Measurements from ENCODE around the gene ANKRD13C.

DNA sequence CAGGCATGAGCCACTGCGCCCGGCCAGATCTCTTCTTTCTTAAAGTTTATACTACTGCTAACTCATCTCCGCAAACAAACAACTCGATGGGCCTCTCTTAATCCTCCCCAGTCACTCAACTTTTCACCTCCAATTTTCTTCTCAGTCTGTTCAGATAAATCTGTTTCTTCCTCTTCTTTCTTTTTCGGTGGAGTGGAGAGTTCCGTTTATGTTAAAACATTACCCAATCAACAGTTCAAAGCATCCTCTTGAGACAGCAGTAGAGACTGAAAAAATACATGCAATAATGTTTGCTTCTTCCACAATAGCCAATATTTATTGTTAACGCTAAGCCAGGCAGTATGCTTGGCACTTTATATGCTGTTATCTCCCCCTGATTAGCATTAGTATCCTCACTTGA, 1.4 kb upstream of the ANKRD13C start:
- TF ChIP-seq ZNF23 (tag by site-specific recombination; IDR thresholded peaks at IDR 0.05; ENCODE audit: borderline replicate concordance) (no peak), YY1 (tag by site-specific recombination; IDR thresholded peaks at IDR 0.05) (no peak)
- TF ChIP-seq, protein P1, sequence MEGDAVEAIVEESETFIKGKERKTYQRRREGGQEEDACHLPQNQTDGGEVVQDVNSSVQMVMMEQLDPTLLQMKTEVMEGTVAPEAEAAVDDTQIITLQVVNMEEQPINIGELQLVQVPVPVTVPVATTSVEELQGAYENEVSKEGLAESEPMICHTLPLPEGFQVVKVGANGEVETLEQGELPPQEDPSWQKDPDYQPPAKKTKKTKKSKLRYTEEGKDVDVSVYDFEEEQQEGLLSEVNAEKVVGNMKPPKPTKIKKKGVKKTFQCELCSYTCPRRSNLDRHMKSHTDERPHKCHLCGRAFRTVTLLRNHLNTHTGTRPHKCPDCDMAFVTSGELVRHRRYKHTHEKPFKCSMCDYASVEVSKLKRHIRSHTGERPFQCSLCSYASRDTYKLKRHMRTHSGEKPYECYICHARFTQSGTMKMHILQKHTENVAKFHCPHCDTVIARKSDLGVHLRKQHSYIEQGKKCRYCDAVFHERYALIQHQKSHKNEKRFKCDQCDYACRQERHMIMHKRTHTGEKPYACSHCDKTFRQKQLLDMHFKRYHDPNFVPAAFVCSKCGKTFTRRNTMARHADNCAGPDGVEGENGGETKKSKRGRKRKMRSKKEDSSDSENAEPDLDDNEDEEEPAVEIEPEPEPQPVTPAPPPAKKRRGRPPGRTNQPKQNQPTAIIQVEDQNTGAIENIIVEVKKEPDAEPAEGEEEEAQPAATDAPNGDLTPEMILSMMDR (tag by site-specific recombination; IDR thresholded peaks at IDR 0.05), result no peak
- TF ChIP-seq, protein P2, sequence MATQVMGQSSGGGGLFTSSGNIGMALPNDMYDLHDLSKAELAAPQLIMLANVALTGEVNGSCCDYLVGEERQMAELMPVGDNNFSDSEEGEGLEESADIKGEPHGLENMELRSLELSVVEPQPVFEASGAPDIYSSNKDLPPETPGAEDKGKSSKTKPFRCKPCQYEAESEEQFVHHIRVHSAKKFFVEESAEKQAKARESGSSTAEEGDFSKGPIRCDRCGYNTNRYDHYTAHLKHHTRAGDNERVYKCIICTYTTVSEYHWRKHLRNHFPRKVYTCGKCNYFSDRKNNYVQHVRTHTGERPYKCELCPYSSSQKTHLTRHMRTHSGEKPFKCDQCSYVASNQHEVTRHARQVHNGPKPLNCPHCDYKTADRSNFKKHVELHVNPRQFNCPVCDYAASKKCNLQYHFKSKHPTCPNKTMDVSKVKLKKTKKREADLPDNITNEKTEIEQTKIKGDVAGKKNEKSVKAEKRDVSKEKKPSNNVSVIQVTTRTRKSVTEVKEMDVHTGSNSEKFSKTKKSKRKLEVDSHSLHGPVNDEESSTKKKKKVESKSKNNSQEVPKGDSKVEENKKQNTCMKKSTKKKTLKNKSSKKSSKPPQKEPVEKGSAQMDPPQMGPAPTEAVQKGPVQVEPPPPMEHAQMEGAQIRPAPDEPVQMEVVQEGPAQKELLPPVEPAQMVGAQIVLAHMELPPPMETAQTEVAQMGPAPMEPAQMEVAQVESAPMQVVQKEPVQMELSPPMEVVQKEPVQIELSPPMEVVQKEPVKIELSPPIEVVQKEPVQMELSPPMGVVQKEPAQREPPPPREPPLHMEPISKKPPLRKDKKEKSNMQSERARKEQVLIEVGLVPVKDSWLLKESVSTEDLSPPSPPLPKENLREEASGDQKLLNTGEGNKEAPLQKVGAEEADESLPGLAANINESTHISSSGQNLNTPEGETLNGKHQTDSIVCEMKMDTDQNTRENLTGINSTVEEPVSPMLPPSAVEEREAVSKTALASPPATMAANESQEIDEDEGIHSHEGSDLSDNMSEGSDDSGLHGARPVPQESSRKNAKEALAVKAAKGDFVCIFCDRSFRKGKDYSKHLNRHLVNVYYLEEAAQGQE (tag by site-specific recombination; IDR thresholded peaks at IDR 0.05), result no peak
